ENCODE results near the gene METTL22. TPM values are rescaled to one million over a fixed set of nuclear protein-coding genes. Genes with fewer than 3 reads are reported as not detected.

The METTL22 gene
- total and polyA plus RNA-seq, 2 donors (not counting 3 experiments of a cell fraction or from before 2014, with no cell fraction given): 42.0 to 52.6 TPM

DNA sequence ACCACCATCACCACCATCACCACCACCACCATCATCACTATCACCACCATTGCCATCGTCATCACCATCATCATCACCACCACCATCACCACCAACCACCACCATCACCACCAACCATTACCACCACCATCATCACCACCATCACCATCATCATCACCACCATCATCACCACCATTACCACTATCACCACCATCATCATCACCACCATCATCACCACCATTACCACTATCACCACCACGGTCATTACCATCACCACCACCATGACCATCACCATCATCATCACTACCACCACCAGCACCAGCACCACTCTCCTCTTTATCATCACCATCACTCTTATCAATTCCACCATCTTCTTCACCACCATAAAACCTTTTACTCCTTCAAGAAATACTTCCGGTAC is 30.0 kb upstream of the METTL22 start:
- no peak overlapping the region for H3K4me2 ChIP-seq (ENCODE audit: insufficient read depth, low read length)
- BruUV-seq (replicated peaks): no TSS peak
- TF ChIP-seq MYC (IDR thresholded peaks at IDR 0.05; ENCODE audit: low read depth, low read length): no peak
- no peak for TF ChIP-seq FOS (IDR thresholded peaks at IDR 0.05; ENCODE audit: borderline replicate concordance, insufficient read depth, low read length)
- TF ChIP-seq, protein P1, sequence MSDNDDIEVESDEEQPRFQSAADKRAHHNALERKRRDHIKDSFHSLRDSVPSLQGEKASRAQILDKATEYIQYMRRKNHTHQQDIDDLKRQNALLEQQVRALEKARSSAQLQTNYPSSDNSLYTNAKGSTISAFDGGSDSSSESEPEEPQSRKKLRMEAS (IDR thresholded peaks at IDR 0.05; ENCODE audit: insufficient read depth, insufficient read length): no peak
- TF ChIP-seq EZH2 (IDR thresholded peaks at IDR 0.05; ENCODE audit: borderline replicate concordance, low read depth, low read length, severe bottlenecking): no peak
- TF ChIP-seq POLR2AphosphoS5 (IDR thresholded peaks at IDR 0.05; ENCODE audit: insufficient read depth, low read depth, low read length): no peak
- no peak for TF ChIP-seq GATA2 (IDR thresholded peaks at IDR 0.05; ENCODE audit: insufficient read depth, insufficient read length, low read depth, low read length)
- no peak for TF ChIP-seq POLR2A (IDR thresholded peaks at IDR 0.05; ENCODE audit: low read depth, low read length)
- no peak for TF ChIP-seq JUN (IDR thresholded peaks at IDR 0.05; ENCODE audit: borderline replicate concordance, insufficient read depth, insufficient read length, low read depth)
- TF ChIP-seq, protein P2, sequence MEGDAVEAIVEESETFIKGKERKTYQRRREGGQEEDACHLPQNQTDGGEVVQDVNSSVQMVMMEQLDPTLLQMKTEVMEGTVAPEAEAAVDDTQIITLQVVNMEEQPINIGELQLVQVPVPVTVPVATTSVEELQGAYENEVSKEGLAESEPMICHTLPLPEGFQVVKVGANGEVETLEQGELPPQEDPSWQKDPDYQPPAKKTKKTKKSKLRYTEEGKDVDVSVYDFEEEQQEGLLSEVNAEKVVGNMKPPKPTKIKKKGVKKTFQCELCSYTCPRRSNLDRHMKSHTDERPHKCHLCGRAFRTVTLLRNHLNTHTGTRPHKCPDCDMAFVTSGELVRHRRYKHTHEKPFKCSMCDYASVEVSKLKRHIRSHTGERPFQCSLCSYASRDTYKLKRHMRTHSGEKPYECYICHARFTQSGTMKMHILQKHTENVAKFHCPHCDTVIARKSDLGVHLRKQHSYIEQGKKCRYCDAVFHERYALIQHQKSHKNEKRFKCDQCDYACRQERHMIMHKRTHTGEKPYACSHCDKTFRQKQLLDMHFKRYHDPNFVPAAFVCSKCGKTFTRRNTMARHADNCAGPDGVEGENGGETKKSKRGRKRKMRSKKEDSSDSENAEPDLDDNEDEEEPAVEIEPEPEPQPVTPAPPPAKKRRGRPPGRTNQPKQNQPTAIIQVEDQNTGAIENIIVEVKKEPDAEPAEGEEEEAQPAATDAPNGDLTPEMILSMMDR (IDR thresholded peaks at IDR 0.05; ENCODE audit: extremely low read depth in 1 of 2, insufficient read depth in 1 of 2, low read depth in 1 of 2, low read length in 2 of 2): no peak
- no peaks in the 10 kb centered on the region for H3K79me2 ChIP-seq (ENCODE audit: control insufficient read depth, insufficient read depth, low read length)
- DNase-seq (ENCODE audit: low read depth, low spot score) (no peak), FAIRE-seq (no peak)
- dilution Hi-C loops (cut with MboI; ENCODE audit: extremely low pct_ligation_motif_present, low sequenced_read_pairs): no loop called here
- ChIA-PET POLR2A (no interaction called here), CTCF (no interaction called here)
- H3K9me3 ChIP-seq (replicated peaks; ENCODE audit: control insufficient read depth, insufficient read depth, low read length): no peaks in the 10 kb centered on the region
- H3K27me3 ChIP-seq (ENCODE audit: control insufficient read depth in 2 of 2, insufficient read depth in 2 of 2, low read length in 2 of 2): peaks cover 19 to 24% of the 10 kb centered on the region in 2 experiments
- intact Hi-C loops (cut with micrococcal nuclease): no loop called here
- no peak overlapping the region for H3K27ac ChIP-seq (ENCODE audit: insufficient read depth, low read depth, low read length)
- H3K4me1 ChIP-seq (ENCODE audit: control insufficient read depth, extremely low read depth, insufficient read depth, low read length): no peaks in the 10 kb centered on the region
- no peaks in the 10 kb centered on the region for H4K20me1 ChIP-seq (replicated peaks; ENCODE audit: control insufficient read depth, extremely low read depth, insufficient read depth, low read length)
- H3K9me1 ChIP-seq (replicated peaks; ENCODE audit: control insufficient read depth, extremely low read depth, insufficient read depth, low read length): no peaks in the 10 kb centered on the region
- H3K9ac ChIP-seq (replicated peaks; ENCODE audit: extremely low read depth, insufficient read depth, low read length): no peak overlapping the region
- H2AFZ ChIP-seq (ENCODE audit: low read depth, low read length): no peak overlapping the region
- H3K4me3 ChIP-seq (replicated peaks in 1 of 3; ENCODE audit: insufficient read depth in 1 of 3, low read depth in 1 of 3, low read length in 3 of 3): no peak overlapping the region
- H3K36me3 ChIP-seq (ENCODE audit: control insufficient read depth in 2 of 2, extremely low read depth in 1 of 2, insufficient read depth in 2 of 2, low read length in 2 of 2): no peaks in the 10 kb centered on the region
